ENCODE results near the gene SPATS2L. TPM values are rescaled to one million over a fixed set of nuclear protein-coding genes. Genes with fewer than 3 reads are reported as not detected.
A peak's percentile ranks its signal among the peaks of the same experiment; 100 is the strongest.

The SPATS2L gene
- total RNA-seq, 1 experiment from 2014 or later: 47.3 TPM

DNA sequence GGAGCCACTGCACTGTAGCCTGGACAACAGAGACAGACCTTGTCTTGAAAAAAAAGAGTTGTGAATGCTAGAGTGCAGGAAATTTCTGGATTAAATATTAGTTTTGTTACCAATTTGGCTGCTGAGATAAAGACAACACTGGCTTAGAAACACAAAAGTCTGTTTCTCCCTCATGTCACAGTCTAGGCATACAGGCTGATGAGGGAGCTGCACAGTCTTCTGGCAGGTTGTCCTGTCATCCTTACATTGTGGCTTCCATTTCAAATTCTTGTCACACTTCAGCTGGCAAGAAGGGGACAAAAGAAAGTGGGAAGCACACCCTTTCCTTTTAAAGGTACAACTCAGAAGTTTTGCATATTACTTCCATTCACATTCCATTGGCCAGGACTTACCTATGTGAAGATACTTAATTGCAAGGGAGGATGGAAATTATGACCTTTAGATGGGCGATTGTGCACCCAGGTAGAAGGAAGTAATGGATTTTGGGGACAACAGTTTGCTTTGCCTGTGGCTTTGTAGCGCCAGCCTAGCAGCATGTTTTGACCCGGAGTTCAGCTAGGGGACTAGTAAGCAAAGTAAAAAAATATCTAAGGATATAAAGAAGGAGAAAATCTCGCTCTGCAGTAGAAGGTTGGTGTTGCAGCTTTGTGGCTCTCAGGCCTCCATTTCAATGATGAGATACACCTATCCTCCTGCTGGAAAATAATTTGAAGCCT lies 55.9 kb downstream of the SPATS2L start:
- Histone ChIP-seq H4K91ac (ENCODE audit: insufficient read length, low read depth, low read length) (no peak overlapping the region), H2BK15ac (ENCODE audit: low read depth, low read length) (no peak overlapping the region), H3K4me1 (ENCODE audit: insufficient read depth, low read length) (peaks cover 29% of the 10 kb centered on the region), H4K5ac (ENCODE audit: insufficient read length, low read depth, low read length) (no peak overlapping the region), H3T11ph (ENCODE audit: low read length) (no peak overlapping the region), H3K79me1 (ENCODE audit: insufficient read depth, low read depth, low read length, poor library complexity, severe bottlenecking) (peaks cover 7% of the 10 kb centered on the region), H3K4ac (ENCODE audit: low read depth, low read length) (no peak overlapping the region), H3K4me2 (ENCODE audit: insufficient read depth, insufficient read length, low read length) (no peak overlapping the region), H2AK5ac (ENCODE audit: insufficient read length, low read length) (no peak overlapping the region), H3K9ac (ENCODE audit: extremely low read depth, insufficient read length, low read length) (no peak overlapping the region), H3K56ac (ENCODE audit: insufficient read length, low read depth, low read length) (no peak overlapping the region), H3K79me2 (ENCODE audit: insufficient read depth, low read length) (peaks cover 22% of the 10 kb centered on the region; the same call in 1 of the 2 replicates), H3K27ac (ENCODE audit: insufficient read length, low read depth, low read length) (no peak overlapping the region), H2BK20ac (ENCODE audit: low read depth, low read length, poor library complexity, severe bottlenecking) (no peak overlapping the region), H2BK120ac (ENCODE audit: low read depth, low read length, poor library complexity, severe bottlenecking) (no peak overlapping the region), H2BK5ac (ENCODE audit: insufficient read length, low read length) (no peak overlapping the region), H3K18ac (ENCODE audit: insufficient read length, low read depth, low read length) (no peak overlapping the region), H3K23ac (ENCODE audit: insufficient read length, low read depth, low read length) (no peak overlapping the region), H4K8ac (replicated peaks; ENCODE audit: insufficient read length, low read depth, low read length) (no peak overlapping the region), H3K14ac (ENCODE audit: insufficient read depth, low read length) (no peak overlapping the region), H3K23me2 (ENCODE audit: insufficient read length, low read depth, low read length, poor library complexity, severe bottlenecking) (no peaks in the 10 kb centered on the region), H2BK12ac (ENCODE audit: insufficient read length, low read depth, low read length) (no peak overlapping the region), H3K9me3 (ENCODE audit: control insufficient read depth, low read depth, low read length) (no peaks in the 10 kb centered on the region), H4K20me1 (ENCODE audit: control insufficient read depth, insufficient read depth, insufficient read length) (no peaks in the 10 kb centered on the region), H3K27me3 (ENCODE audit: insufficient read depth, low read length) (no peaks in the 10 kb centered on the region), H2AFZ (ENCODE audit: low read length) (no peak overlapping the region)
- Mint-ChIP-seq H3K27me3 (ENCODE audit: low read depth) (no peaks in the 10 kb centered on the region), H3K4me3 (no peak overlapping the region), H3K9me3 (no peaks in the 10 kb centered on the region), H3K36me3 (ENCODE audit: insufficient read depth in 1 of 3, low read depth in 3 of 3) (no peaks in the 10 kb centered on the region; a peak in 1 of 7 replicates), H3K4me1 (peaks cover 63 to 69% of the 10 kb centered on the region in 2 experiments), H3K27ac (peak overlapping the region; percentile 12 to 37 (median 24); a peak in 3 of 7 replicates)
- TF ChIP-seq, protein P1, sequence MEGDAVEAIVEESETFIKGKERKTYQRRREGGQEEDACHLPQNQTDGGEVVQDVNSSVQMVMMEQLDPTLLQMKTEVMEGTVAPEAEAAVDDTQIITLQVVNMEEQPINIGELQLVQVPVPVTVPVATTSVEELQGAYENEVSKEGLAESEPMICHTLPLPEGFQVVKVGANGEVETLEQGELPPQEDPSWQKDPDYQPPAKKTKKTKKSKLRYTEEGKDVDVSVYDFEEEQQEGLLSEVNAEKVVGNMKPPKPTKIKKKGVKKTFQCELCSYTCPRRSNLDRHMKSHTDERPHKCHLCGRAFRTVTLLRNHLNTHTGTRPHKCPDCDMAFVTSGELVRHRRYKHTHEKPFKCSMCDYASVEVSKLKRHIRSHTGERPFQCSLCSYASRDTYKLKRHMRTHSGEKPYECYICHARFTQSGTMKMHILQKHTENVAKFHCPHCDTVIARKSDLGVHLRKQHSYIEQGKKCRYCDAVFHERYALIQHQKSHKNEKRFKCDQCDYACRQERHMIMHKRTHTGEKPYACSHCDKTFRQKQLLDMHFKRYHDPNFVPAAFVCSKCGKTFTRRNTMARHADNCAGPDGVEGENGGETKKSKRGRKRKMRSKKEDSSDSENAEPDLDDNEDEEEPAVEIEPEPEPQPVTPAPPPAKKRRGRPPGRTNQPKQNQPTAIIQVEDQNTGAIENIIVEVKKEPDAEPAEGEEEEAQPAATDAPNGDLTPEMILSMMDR (conservative IDR thresholded peaks at IDR 0.05): no peak
- DNase-seq: no peak
- WGBS (ENCODE audit: extremely low coverage, insufficient read length, low lambda C conversion rate): no CpG with 5 or more reads among the region's 4 CpGs
